ENCODE data around the gene UBAC2. TPM values are rescaled to one million over a fixed set of nuclear protein-coding genes. Genes with fewer than 3 reads are reported as not detected.

UBAC2 gene
- total and polyA plus RNA-seq, 2 donors (not counting 3 experiments of a cell fraction or from before 2014, with no cell fraction given) = 45.7 to 54.4 TPM

GRCh38 chr13:99418103-99418842 is 217.6 kb downstream of the UBAC2 start:
- H3K27me3 ChIP-seq (ENCODE audit: control insufficient read depth in 2 of 2, insufficient read depth in 2 of 2, low read length in 2 of 2) = peaks cover 3 to 8% of the 10 kb centered on the region in 2 experiments
- H4K20me1 ChIP-seq (replicated peaks; ENCODE audit: control insufficient read depth, extremely low read depth, insufficient read depth, low read length) = no peaks in the 10 kb centered on the region
- H3K9me1 ChIP-seq (replicated peaks; ENCODE audit: control insufficient read depth, extremely low read depth, insufficient read depth, low read length) = no peaks in the 10 kb centered on the region
- no peak overlapping the region for H3K4me2 ChIP-seq (ENCODE audit: insufficient read depth, low read length)
- no peak for DNase-seq (ENCODE audit: low read depth, low spot score)
- TF ChIP-seq, protein P1, sequence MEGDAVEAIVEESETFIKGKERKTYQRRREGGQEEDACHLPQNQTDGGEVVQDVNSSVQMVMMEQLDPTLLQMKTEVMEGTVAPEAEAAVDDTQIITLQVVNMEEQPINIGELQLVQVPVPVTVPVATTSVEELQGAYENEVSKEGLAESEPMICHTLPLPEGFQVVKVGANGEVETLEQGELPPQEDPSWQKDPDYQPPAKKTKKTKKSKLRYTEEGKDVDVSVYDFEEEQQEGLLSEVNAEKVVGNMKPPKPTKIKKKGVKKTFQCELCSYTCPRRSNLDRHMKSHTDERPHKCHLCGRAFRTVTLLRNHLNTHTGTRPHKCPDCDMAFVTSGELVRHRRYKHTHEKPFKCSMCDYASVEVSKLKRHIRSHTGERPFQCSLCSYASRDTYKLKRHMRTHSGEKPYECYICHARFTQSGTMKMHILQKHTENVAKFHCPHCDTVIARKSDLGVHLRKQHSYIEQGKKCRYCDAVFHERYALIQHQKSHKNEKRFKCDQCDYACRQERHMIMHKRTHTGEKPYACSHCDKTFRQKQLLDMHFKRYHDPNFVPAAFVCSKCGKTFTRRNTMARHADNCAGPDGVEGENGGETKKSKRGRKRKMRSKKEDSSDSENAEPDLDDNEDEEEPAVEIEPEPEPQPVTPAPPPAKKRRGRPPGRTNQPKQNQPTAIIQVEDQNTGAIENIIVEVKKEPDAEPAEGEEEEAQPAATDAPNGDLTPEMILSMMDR (IDR thresholded peaks at IDR 0.05; ENCODE audit: extremely low read depth in 1 of 2, insufficient read depth in 1 of 2, low read depth in 1 of 2, low read length in 2 of 2) = no peak
- TF ChIP-seq EZH2 (IDR thresholded peaks at IDR 0.05; ENCODE audit: borderline replicate concordance, low read depth, low read length, severe bottlenecking) (no peak), POLR2AphosphoS5 (IDR thresholded peaks at IDR 0.05; ENCODE audit: insufficient read depth, low read depth, low read length) (no peak), FOS (IDR thresholded peaks at IDR 0.05; ENCODE audit: borderline replicate concordance, insufficient read depth, low read length) (no peak), JUN (IDR thresholded peaks at IDR 0.05; ENCODE audit: borderline replicate concordance, insufficient read depth, insufficient read length, low read depth) (no peak), MYC (IDR thresholded peaks at IDR 0.05; ENCODE audit: low read depth, low read length) (no peak), POLR2A (IDR thresholded peaks at IDR 0.05; ENCODE audit: low read depth, low read length) (no peak), GATA2 (IDR thresholded peaks at IDR 0.05; ENCODE audit: insufficient read depth, insufficient read length, low read depth, low read length) (no peak), MAX (IDR thresholded peaks at IDR 0.05; ENCODE audit: insufficient read depth, insufficient read length) (no peak)
- FAIRE-seq = no peak
- no peaks in the 10 kb centered on the region for H3K4me1 ChIP-seq (ENCODE audit: control insufficient read depth, extremely low read depth, insufficient read depth, low read length)
- H3K9me3 ChIP-seq (replicated peaks; ENCODE audit: control insufficient read depth, insufficient read depth, low read length) = no peaks in the 10 kb centered on the region
- no TSS peak for BruUV-seq (replicated peaks)
- H2AFZ ChIP-seq (ENCODE audit: low read depth, low read length) = no peak overlapping the region
- ChIA-PET POLR2A (no interaction called here), CTCF (interaction anchor here (0.7 to 1.7 kb wide), 2 partner anchors 30 to 149 kb away, joined by 3 read pairs; no protein-coding TSS in a partner anchor)
- H3K27ac ChIP-seq (ENCODE audit: insufficient read depth, low read depth, low read length) = no peak overlapping the region
- H3K79me2 ChIP-seq (ENCODE audit: control insufficient read depth, insufficient read depth, low read length) = no peaks in the 10 kb centered on the region
- dilution Hi-C loops (cut with MboI; ENCODE audit: extremely low pct_ligation_motif_present, low sequenced_read_pairs) = no loop called here
- no peaks in the 10 kb centered on the region for H3K36me3 ChIP-seq (ENCODE audit: control insufficient read depth in 2 of 2, extremely low read depth in 1 of 2, insufficient read depth in 2 of 2, low read length in 2 of 2)
- intact Hi-C loops (cut with micrococcal nuclease) = no loop called here
- H3K4me3 ChIP-seq (replicated peaks in 1 of 3; ENCODE audit: insufficient read depth in 1 of 3, low read depth in 1 of 3, low read length in 3 of 3) = no peak overlapping the region
- no peak overlapping the region for H3K9ac ChIP-seq (replicated peaks; ENCODE audit: extremely low read depth, insufficient read depth, low read length)
